OCI-LY7 (cell line): ENCODE data around the gene ACOXL.

Experiments
- EZH2phosphoT487 ChIP-seq: fragments of 200-600 bp; sonication (generic); IDR thresholded peaks from 2 replicates; pipeline ENCODE4 v1.6.1; 2018; ENCODE audit warnings: low read depth, borderline replicate concordance, mild to moderate bottlenecking, mixed run types, antibody characterized with exemption, low read length, moderate library complexity, mixed read lengths
- TF ChIP-seq, protein P1 (sequence below): fragments of 200-600 bp; sonication (generic); conservative IDR thresholded peaks from 2 replicates; pipeline ENCODE4 v1.5.1; 2014; ENCODE audit warnings: mild to moderate bottlenecking, antibody characterized with exemption, low read length, moderate library complexity, mixed read lengths

DNA sequence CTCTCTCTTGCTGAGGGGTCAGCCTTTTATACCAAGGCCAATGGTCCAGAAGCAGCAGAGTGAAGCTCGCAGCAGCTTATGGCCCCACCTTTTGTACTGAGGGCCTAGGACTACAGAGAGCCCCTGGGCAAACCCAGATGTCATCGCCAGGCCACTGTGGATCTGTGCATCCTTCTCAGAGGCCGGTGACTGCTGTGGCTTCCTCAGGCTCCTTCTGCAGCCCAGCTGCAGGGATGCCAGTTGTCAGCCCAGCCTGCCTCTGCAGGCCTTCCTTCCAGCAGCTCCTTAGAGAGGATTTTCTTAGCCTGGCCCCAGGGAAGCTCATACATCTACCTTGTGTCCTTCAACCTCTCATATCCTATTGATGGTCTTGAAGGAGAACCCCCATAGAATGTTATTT lies 6.5 kb upstream of the ACOXL start:
- TF ChIP-seq, protein P1, sequence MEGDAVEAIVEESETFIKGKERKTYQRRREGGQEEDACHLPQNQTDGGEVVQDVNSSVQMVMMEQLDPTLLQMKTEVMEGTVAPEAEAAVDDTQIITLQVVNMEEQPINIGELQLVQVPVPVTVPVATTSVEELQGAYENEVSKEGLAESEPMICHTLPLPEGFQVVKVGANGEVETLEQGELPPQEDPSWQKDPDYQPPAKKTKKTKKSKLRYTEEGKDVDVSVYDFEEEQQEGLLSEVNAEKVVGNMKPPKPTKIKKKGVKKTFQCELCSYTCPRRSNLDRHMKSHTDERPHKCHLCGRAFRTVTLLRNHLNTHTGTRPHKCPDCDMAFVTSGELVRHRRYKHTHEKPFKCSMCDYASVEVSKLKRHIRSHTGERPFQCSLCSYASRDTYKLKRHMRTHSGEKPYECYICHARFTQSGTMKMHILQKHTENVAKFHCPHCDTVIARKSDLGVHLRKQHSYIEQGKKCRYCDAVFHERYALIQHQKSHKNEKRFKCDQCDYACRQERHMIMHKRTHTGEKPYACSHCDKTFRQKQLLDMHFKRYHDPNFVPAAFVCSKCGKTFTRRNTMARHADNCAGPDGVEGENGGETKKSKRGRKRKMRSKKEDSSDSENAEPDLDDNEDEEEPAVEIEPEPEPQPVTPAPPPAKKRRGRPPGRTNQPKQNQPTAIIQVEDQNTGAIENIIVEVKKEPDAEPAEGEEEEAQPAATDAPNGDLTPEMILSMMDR, result no peak
- no peak for TF ChIP-seq EZH2phosphoT487
